ENCODE data around the gene ALOX5.
A peak's percentile ranks its signal among the peaks of the same experiment; 100 is the strongest.

Gene ALOX5

DNA sequence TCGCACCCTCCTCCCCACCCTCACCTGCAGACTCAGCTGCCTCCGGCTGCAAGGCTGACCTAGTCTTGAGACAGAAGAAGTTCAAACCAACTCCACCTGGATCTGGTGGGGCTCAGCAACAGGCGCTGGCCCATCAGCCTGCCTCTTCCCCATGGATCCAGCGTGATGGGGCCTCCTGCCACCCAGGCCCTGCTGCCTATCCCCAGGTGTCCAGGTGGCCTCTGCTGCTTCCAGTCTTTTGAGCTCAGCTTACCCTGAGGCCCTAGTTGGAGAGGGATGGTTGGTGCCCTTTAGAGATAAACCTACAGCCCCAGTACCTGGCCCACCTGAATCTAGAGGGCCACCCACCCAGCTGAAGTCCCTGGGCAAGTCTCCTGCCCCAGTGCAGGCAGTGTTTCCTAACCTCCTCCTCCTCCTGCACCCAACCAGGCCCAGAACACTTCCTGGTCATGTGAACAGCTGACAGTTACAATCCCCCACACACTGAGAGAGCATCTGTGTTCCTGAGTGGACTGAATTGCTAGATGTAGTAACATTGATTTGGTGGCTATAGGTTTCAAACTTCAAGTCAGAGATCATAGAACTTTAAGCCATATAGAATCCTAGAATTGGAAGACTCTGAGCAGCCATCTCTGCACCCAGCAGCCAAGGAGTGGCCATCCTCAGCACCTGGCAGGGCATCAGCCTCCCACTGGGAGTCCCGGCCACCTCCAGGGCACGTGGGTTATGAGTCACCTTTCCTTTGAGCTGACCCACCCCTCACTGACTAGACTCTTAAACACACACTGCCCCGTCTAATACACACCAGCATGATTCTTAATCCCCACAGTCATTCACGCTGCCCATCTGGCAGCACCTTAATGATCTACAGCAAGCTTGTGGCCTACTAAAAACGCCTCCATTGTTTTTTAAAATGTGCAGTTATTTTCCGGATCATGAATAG, 51.9 kb downstream of the ALOX5 start:
- no peak for DNase-seq

GRCh38 chr10:45427262-45427969, 53.4 kb downstream of the ALOX5 start:
- DNase-seq = no peak

- no peak for DNase-seq
Observed at GRCh38 chr10:45427970-45428366, 54.0 kb downstream of the ALOX5 start.

DNA sequence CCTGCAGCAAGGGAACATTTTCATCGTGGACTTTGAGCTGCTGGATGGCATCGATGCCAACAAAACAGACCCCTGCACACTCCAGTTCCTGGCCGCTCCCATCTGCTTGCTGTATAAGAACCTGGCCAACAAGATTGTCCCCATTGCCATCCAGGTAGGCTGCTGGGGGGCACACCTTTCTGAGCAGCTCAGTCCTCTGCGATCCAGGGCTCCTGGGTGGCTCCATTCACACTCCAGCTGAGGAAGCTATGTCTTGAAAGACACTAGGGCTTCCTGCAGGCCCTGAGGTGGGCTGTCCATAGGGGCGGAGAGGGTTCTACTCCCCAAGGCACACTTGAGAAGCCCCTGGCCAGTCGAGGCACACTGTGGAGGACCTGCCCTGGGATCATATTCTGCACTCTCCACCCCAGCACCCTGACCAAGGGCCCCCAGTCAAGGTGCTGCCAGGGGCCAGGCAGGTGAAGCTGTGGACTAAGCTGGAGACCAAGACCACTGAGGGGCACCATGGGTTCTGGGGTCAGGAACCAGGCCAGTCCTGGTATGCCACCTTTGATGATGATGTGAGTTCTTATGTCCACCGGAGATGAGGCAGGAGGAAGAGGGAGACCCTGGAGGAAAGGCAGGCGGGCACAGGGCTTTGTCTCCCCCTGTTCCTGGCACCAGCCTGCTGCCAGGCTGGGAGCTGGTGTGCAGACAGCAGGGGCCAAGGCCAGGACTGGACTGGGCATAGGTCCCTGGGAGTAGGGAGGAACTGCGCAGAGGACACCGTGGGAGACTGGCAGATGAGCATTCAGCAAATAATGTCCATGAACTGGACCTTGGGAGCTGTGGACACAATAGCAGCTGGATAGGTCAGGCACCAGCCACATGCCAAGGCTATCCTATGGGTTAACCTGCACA, 54.8 kb downstream of the ALOX5 start:
- no peak for DNase-seq

GRCh38 chr10:45429790-45430189, 55.8 kb downstream of the ALOX5 start:
- no peak for DNase-seq

- DNase-seq = no peak
Observed at GRCh38 chr10:45432113-45432512, 58.1 kb downstream of the ALOX5 start.

DNA sequence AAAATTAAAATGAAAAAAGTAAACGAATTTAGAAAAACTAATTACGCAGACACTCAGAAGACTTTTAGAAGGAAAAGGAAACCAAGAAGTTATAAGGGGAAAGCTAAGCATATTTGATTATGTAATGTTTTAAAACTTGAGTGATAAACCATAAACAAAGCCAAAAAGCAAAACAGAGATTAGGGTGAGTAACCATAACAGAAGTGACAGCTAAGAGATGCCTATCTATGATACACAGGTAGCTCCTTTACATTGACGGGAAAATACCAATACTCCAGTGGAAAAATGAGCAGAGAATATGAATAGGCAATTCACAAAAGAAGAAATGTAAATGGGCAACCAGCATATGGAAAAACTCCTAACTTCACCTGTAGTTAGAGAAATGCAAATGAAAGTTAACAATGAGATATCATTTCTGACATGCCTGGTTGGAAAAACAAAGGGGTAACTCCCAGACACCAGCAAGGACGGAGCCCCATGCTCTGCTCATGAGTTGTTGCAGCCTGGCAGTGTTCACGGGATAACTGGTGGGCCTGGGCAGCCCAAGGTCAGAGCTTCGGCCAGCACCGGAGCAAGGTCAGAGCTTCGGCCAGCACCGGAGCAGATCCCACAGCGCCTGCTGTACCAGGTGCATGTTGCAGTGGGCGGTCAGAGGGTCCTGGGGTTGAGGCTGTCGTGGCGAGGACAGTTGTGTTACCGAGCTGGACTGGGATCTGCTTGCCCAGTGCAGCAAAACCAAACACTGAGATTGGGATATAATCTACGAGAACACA, 58.9 kb downstream of the ALOX5 start:
- no peak for DNase-seq

DNA sequence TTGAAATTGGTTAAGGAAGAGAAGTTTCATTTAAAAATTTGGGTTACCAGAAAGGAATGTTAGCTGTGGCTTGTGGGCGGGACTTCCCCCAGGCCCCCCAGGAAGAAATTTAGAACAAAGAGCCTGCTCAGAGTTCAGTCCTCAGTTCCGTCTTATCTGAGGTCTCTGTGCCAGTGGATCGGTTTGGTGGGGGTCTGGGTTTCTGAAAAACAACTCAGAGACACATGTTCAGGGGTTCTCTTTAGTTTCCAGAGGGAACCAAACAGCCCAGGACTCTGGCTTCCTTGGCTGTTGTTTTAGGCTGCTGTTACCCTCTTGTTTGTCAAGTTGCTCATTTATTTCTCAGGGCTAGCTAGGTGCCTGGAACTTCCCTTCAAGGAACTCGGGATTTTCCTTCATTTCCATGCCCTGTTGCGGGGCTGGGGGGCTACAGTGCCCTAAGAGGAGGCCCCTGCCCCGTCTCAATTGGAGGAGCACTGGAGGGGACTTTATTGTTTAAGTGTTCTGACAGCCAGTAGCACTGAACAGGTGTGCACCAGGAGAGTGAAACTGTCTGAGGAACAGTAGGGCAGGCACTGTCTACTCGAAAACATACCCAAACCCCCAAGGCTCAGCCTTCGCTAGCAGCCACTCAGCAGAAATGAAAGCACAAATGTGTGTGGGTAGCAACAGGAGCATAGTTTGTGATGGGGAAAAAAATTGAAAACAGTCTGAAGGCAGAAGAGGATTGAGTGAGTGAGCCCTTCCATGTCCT, 59.9 kb downstream of the ALOX5 start:
- DNase-seq = no peak

- peak; percentile 27 for DNase-seq
Observed at GRCh38 chr10:45437587-45438465, 63.8 kb downstream of the ALOX5 start.

DNA sequence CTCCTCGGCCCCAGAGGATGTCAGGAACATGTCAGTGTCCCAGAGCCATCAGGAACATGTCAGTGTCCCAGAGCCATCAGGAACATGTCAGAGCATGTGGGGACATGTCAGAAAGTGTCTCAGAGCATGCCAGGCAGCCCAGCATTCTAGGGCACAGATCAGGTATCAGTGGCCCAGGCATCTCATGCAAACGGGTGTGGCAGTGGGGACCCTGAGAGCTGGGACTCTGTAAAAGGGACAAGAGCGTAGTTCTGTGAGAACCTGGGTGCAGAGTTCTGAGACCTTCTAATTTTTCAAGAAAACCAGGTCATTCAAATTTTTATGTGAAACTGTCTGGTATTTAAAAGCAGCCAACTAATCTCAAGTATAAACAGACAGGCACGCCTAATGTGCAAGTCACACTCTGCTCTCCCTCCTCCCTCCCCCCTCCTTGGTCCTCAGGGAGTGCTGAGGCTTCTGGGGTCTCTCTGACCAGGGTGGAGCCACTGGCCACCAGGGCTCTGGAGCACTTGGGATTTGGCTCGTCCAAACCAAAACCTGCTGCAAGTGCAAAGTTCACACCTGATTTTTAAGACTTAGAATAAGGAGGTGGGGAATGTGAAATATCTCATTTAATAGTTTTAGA, 64.6 kb downstream of the ALOX5 start:
- peak; percentile 36 for DNase-seq

GRCh38 chr10:45439365-45439764, 65.3 kb downstream of the ALOX5 start:
- no peak for DNase-seq

DNA sequence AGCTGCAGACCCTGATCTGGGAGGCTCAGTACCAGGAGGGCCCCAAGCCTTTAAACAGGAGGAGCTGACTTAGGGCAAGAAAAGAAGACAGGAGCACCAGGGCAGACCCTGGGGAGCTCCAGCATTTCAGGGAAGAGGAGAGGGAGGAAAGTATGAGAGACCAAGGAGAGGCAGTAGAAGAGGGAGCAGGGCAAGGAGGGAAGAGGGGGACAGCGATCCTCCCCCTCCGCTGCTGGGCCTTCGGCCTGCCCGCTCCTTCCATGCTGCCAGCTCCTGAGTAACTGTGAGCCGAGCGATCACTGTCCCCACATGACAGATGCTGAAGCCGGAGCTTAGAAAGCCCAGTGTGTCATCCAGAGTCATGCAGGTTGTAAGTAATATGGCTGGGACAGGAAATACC, 65.9 kb downstream of the ALOX5 start:
- DNase-seq = no peak

DNA sequence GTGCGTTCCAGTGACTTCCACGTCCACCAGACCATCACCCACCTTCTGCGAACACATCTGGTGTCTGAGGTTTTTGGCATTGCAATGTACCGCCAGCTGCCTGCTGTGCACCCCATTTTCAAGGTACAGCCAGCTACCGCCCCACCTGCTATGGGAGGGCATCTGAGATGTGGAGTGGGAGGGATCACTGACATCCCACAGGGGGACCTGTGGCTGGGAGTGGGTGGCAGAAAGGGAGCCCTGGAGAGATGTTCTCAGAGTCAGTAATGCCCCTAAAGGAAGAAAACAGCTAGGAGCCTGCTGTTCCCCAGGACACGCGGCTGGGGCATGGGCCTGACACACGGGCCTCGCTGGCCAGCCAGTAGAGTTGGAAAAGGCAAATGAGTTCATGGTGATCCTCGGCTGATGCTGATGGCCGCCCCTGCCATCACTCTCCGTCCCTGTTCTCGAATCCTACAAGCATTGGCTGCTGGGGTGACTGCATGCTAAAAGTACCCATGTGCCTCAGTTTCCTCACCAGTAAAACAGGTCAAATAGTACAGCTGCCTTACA, 66.6 kb downstream of the ALOX5 start:
- no peak for DNase-seq

GRCh38 chr10:45441239-45442190, 67.5 kb downstream of the ALOX5 start:
- DNase-seq = no peak

DNA sequence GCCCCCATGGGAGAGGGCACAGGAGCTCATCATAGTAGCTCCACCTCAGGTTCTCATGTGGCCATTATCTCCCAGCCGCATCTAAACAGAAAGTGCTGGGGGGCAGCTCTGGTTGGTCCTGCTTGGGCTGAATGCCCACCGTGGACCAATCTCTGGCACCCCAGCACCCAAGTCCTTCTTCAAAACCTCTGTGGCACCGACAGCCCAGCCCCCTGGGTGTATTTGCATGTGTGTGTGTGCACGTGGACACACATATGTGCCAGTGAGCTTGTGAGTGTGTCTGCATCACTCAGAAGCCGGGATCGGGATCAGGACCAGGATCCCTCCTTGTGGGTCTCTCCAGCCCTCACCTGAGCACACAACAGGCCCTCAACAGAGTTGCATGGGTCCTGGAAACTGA, 68.2 kb downstream of the ALOX5 start:
- no peak for DNase-seq

DNA sequence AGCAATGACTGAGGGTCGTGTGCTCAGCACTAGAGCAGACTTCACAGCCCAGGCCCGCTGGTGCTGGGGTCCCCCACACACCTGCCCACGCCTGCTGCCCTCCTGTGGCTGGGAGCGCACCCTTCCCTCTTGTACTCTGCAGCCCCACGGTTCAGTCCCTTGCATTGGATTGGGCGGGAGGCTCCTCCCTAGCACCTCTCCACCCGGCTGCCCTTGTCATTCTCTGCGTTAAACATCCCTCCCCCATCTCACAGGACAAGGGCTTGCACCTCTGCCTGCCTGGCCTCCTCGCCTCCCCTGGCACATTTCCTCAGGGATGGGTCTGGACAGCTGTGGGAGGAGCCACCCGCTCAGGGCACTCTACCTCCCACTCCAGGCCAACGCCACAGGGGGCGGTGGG, 68.6 kb downstream of the ALOX5 start:
- no peak for DNase-seq

DNA sequence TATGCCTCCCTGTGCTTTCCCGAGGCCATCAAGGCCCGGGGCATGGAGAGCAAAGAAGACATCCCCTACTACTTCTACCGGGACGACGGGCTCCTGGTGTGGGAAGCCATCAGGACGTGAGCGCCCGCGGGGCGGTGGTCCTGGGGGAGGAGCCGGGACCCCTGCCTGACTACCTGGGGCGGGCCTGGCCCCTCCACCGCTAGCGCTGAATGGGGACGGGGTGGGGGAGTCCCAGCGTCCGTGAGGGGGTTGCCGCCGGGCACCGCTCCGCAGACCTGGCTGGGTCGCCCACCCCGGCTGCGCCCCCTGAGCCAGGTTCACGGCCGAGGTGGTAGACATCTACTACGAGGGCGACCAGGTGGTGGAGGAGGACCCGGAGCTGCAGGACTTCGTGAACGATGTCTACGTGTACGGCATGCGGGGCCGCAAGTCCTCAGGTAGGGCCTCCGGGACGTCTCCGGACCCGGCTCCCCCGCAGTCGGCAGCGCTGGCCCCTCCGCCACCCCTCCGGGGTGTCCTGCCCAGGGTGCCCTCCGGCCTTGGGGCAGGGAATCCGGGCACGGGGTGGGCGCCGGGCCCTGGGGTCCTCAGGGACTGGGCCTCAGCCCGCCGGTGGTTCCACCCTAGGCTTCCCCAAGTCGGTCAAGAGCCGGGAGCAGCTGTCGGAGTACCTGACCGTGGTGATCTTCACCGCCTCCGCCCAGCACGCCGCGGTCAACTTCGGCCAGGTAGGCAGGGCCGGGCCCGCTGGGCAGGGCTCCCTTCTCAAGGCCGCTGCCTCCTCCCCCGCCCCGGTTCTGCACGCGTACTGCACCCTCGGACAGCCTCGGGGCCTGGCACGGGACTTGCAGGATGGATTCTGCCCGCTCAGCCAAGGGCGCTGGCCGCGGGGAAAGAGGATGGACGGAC, 69.3 kb downstream of the ALOX5 start:
- DNase-seq = no peak

Data from hematopoietic multipotent progenitor cell treated with erythropoietin and hydrocortisone succinate and interleukin-3 and kit ligand, for 6 days (in vitro differentiated cells).